Renal pelvis (tissue), 4 donors: ENCODE data around the gene PJA2. TPM values are rescaled to one million over a fixed set of nuclear protein-coding genes. Genes with fewer than 3 reads are reported as not detected.

Experiments
- DNase-seq: peaks from one replicate; pipeline ENCODE4 v3.0.0-alpha.2; 2013
- polyA plus RNA-seq, 3 donors: library from polyadenylated mRNA; unstranded; fragments of 120-200 nt; gene quantifications; one replicate each; pipeline ENCODE4 v1.2.1, GENCODE V29; 2013; ENCODE audit not compliant: insufficient read length in 3 of 3

PJA2 gene
- polyA plus RNA-seq, 3 donors = 106 to 122 (median 118) TPM

DNA sequence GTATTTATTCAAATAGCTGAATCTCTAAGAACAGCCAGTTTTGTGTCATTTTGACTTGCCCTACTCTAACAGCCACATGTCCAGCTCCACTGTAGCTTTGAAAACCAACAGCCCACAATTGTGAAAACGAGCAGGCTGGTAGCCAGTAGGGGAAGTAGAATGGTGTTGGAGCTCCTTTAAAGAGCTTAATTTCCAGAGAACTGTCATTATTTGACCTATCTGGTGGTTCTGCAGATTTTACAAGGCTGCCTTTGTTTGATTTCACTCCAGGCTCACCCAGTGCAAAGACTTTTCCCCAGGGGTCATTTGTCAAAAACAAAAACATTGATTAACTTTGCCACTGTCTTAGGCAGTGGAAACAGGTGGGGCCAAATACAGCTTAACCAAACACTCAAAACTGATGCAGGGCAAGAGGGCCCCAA is 3.2 kb upstream of the PJA2 start:
- no peak for DNase-seq

DNA sequence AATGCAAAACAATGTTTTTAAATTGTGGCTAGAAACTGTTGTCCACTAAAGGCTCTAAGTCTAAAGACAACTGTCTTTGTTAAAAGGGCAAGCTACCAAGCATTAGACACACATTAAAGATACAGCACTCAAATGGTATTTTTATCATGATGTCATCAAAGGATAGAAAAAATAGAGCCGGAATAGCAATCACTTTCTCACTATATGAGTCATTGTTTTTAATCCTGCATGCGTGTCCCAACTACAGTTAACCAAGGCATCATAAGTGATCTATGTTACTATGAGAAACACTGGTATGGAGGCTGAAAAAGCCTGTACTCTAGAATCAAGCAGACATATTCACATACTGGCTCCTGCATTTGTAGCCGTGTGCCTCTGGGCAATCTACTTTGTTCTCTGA is 1.9 kb upstream of the PJA2 start:
- no peak for DNase-seq

DNA sequence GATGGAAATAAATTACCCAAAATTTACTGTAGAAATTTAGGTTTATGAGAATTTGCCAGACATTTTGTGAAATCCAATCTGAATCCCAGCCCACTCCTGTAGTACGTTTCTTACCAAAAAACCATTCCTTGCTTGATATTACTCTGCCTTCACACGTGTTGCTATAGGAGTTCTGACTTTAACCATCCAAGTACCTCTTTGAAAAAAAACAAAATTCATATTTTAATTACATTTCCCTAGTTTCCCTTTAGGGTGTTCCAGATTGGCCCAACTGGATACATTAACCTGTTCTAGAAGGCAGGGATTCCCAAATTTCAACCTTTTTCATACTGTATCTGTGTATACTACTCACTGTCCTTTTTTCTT is 1.4 kb upstream of the PJA2 start:
- no peak for DNase-seq

DNA sequence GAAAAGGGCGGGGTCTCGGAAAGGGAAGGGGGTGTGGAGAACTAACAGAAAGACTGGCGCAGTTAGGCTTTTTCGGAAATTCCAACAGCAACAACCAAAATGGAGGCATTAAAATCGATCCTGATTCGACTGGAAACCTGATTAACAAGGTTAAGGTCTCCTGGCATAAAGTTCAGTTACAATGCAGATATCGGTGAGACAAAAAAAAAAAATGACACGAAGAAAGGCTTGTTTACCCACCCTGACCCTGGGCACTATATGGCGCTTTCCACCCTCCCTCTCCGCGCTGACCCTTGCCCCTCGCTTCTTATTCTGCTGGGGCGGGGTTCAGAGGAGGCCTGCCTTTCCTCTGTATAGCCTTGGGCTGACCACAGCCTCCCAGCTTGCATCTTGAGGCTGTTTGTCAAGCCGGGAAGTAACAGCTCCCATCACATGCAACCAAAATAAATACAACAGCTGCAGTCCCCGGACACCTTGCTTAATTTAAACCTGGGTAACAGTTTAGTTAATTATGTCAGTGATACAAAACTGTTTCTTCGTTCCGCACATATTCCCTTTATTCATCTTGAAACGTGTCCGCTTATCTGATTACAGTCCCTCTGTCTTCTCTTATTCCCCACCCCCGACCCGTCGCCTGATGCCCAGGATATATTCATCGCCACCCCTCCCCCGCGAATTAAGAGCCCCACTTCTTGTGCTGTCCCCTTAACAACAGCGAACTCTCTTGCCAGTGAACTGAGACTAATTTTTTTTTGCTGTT is 795 bp upstream of the PJA2 start:
- DNase-seq = peak; percentile 76

DNA sequence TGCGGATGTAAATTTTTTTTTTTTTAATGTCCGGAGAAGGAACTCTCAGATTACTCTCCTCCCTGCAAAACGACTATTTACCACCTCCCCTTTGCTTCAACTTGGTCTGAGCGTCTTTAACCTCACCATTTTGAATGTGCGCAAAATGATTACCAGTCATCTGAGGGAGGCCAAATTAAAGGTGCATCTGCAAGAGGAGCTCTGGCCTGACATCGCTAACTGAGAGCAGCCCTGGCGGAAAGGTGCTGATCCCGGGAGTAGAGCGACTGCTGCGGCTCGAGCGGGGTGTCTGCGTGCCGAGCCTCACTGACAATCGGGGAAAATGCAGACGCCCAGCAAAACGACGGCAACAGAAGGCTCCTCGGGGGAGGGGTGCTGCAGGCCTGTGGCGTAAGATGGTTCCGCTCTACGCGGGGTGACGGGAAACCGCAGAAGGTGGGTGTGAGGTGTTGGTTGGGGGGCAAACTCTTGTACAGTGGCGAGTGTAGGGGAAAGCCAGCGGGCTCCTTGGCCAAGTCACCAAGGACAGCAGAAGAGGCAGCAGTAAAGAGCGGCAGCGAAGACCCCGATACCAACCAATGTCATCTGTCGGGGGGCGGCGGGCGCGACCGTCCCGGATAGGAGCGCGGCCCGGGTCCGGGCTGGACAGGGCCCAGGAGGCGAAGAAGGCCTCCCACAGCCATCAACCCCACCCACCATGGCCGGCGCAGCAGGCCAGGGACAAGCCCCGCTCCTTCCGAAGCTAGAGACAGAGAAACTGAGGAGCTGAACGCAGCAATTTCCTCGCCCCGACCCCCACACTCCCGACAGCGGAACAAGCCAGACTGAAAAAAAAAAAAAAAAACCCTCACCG is 557 bp downstream of the PJA2 start:
- DNase-seq = peak; percentile 57

DNA sequence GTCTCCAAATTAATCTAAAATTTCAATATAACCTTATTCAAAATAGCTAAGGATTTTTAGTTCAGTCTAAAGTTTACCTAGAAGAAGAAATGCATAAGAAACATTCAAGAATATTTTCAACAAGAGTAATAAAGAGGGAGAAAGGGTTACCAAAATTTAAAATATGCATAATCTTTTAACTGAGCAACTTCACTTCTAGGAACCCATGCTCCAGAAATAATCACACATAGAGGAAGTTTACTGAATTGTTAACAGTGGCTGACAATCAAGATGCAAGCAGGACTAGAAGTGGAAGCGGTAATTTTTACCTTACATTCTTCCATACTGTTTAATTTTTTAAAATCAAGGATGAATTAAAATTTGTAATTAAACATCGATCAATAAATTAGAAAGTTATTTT is 1.9 kb downstream of the PJA2 start:
- DNase-seq = no peak

DNA sequence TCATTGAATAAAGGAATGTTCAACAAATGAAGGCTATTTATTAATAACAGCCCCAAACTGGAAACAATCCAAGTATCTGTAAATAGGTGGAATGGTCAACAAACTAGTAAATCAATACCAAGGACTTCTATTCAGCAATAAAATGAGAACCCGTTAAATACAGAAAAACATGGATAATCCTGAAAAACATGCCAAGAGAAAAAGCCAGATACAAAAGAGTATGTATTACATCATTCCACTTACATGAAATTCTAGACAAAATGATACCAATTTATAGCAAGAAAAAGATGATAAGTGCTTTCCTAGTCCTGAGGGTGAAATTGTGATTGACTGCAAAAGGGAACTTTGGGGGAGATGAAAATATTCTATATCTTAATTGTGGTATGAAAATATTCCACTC is 3.1 kb downstream of the PJA2 start:
- DNase-seq = no peak

DNA sequence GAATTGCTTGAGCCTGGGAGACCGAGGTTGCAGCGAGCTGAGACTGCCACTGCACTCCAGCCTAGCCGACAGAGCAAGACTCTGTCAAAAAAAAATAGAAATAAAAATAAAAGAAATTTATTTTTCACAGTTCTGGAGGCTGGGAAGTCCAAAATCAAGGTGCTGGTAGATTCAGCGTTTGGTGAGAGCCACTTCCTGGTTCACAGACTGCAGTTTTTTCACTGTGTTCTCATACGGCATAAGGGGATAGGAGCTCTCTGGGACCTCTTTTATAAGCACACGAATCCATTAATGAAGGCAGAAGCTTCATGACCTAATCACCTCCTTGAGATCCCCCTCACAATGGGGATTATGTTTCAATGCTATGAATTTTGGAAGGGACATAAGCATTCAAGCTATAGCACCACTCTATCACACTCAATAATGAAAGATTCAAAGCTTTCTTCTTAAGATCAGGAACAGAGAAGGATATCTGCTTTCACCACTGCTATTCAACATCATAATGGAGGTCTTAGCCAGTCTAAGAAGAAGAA is 5.3 kb downstream of the PJA2 start:
- DNase-seq = no peak

DNA sequence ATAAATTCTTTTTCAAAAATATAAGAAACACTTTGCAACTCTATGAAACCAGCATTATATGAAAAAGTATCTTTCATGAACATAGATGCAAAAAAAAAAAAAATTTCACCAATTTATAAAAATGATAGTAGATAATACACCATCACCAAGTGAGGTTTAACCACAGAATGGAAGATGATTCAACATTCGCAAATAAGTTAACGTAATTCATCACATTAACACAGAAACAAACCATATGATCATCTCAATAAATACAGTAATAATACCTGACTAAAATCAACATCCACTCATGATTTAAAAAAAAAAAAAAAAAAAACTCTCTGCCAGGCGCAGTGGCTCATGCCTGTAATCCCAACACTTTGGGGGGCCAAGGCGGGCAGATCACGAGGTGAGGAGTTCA is 6.3 kb downstream of the PJA2 start:
- DNase-seq = no peak

DNA sequence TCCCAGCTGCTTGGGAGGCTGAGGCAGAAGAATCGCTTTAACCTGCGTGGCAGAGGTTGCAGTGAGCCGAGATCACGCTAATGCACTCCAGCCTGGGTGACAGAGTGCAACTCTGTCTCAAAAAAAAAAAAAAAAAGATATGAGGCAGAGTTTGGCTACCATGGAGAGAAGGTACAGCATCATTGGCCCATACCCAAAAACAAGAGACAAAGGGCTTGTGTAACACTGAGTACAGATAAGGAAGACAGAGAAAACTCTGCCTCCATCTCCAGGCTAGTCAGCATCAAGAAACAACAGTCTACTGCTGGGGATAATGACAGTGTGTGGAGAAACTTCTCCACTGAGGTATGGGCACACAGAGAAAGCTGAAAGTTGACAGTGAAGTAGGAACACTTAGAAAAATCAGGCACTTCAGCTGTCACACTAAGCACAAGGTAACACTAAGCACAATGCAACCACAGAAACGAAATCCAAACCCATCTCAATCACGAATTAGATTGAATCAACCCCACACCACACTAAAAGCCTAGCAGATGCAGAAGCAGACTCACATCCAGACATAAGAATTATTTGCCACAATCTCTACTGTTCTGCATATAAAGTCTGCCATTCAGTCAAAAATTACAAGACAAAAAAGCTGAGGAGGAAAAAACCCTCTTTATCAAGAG is 10.5 kb downstream of the PJA2 start:
- no peak for DNase-seq

DNA sequence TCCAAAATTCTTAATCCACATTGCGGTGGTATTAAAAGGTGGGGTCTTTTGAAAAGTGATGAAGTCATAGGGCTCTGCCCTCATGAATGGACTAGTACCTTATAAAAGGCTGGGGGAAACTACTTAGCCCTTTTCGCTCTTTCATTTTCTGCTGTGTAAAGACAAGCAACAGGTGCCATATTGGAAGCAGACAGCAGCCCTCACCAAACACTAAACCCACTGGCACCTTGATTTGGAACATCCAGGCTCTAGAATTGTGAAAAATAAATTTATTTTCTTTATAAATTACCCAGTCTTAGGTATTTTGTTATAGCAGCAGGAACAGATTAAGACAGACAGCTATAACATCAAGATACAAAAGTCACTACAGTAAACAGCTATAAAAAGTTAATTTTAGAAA is 12.8 kb downstream of the PJA2 start:
- no peak for DNase-seq

DNA sequence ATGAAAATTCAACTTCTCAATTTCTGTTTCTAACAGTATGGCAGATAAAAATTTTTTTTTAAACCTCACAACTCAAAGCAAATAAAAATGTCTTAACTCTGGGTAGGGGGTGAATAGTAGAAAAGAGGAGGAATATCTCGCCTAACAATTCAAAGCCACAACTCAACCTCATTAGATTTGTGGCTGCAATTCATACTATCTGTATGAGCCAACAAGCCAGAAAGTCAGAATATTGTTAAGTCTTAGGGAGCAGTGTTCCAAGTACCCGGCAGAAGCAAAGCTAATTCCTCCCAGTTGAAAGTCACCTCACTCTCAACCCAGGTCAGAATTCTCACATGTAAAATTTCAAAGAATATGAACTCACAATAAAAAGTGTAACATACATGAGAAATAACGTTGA is 15.0 kb downstream of the PJA2 start:
- DNase-seq = no peak

DNA sequence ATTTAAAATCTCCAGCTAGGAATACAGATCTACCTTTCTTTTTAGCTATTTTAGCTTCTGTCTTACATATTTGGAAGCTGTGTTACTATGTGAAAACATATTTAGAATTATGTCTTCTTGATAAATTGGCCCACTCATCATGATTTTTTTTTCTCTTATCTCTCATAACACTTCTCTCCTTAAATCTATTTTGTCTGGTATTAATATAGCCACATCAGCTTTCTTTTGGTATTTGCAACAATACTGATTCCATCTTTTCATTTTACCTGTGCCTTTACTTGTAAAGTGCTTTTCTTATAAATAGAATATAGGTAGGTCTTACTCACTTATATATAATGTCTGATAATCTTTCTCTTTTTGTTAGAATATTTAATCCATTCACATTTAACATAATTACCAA is 19.6 kb downstream of the PJA2 start:
- no peak for DNase-seq

DNA sequence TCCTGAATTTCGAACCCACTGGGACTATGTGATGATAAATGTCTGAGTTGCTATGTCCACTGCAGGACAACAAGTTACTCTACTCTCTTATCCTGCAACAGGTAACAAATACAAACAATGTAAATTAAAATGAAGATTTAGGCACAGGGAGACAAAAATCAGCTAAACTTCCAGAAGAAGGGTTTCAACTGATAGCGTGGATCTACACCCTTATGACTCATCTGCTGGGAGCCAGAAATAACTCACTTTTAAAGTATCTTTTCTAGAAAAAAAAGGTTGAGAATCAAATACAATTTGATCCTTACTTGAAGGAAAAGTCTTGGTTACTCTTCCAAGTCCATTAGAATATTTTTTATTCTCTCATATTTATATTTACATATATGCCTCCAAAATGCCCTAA is 21.4 kb downstream of the PJA2 start:
- DNase-seq = no peak

DNA sequence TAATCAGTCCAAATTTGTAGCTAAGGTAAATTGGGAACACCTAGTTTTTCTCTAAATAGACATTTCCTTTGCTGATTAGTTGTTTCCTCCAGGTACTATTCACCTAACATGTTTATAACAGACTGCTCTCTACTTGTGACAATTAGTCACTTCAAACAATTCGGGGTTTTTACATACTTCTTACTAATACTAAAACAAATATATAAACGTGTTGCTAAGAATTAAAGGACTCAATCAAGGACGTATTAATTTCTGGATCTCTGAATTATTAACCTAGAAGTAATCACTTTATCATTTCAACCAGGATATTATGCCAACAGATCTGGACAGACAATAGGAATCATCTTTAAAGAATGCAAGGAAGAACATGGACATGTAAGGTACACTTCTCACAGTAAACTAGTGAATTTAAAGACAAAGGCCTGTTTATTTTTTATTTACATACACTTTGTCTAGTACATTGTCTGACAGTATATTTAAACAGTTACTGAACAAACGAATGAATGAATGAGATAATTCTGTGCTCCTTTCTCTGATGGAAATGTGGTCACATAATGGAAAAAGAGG is 22.3 kb downstream of the PJA2 start:
- DNase-seq = no peak

DNA sequence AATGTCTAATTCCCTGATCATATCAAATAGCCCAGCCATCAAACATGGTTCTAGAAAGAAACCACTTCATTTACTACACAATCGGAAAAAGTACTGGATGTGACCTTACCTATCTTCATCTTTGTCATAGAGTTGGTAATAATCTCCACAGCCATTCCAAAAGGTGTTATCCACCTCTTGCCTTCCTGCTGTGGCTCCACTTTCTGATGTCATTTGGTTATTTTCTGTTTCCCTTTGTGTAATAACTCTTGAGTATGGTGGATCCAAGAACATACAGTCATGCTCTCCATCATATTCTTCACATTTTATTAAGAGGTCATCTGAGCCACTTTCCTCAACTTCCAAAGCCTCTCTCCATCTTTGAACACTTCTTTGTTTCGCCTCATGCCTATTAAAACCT is 31.7 kb downstream of the PJA2 start:
- DNase-seq = no peak

DNA sequence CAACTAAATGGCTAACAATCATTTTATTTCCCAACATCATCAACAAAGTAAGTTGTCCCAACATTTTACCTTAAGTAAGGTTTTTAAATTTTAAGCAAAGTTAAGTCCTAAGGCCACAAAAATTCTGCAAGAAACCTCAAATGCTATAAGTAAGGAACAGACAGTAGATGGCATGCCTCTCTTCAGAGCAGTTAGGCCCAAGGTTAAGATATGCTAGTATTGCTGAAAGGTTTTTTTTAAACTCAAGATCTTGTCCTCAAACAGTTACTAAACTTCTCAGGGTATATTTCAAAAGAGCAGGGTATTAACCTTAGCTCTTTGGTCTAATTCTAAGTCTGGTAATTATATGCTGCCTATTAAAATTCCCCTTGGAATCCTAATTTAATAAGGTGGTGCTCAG is 35.1 kb downstream of the PJA2 start:
- no peak for DNase-seq

DNA sequence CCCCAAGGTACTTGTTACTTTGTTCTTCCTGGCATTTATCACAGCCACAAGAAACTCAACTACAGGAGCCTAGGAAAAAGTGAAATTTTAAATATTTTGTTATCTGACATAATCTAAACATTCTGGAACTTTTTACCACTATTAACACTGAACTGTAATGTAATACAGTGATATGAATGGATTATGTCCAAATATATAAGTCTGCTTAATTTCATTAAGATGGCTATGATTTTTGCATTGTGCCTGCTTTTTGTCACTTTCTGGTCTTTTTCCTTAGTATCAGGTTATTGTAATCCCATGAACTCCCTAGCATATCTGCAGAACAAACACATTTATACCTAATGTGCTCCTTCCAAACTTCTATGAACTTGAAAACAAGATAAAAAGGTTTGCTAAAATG is 35.8 kb downstream of the PJA2 start:
- no peak for DNase-seq

DNA sequence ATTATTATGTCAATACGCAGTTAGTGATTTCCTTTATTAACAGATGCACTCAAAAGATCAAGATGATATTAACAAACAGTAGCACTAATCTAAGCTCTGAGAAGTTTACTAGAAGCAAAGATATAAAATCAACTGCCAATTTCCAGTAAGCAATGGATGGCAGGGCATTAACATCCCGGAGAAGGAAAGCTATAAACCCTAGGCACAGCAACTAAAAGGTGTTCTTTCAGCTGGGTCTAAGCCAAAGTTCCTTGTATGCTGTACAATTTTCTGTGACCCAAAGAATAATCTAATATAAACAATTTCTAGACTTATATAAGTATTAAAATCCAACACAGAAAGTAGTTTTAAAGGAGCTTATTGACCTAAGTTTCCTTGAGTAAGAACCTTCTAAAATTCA is 39.4 kb downstream of the PJA2 start:
- DNase-seq = no peak

DNA sequence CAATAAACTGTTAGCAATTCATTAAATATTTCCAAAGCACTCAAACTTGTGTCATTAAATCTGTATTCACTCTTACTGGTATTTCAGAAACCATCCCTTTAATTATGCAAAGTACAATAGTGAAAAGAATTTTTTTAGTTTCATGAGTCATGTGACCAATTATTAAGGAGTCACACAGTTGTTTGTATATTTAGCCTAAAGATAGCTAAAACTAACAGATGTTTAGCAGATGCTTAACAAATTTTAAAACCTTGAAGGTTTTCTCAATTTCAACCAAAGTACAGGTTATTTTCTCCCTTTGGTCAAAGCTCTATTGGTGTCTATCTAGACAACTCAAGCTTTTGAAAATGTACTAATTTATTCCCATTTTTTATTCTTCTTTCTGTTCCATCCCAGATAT is 44.1 kb downstream of the PJA2 start:
- no peak for DNase-seq

DNA sequence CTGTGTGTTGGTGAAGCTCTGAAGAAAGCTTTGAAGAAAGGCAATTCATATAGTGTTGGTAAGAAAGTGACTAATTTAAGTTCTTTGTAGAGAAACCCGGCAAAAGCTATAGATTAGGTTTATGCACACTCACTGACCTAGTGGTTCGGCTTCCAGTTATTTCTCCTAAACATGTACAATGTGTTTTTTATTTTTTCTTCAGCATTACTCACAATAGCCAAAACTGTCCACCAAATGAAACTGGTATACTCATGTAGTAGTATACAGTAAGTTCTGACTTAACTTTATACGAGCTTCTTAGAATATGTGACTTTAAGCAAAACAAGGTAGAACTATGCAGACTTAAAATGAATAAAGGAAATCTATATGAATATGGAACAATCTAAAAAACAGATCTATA is 44.8 kb downstream of the PJA2 start:
- no peak for DNase-seq

DNA sequence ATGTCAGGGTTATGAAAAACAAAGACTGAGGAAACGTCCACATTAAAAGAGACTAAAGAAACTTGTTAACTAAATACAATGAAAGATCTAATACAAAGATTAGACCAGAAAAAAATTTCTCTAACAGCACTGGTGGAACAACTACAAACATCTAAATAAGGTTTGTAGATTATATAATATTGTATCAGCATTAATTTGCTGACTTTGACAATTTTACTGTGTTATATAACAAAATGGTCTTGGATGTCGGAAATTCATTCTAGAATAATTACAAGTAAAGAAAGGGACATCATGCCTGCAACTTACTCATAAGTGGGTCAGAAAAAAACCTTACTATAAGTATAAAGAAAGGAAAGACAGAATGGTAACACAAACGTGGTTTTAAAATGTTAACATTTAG is 50.1 kb downstream of the PJA2 start:
- DNase-seq = no peak
